H1 (cell line): ENCODE results near the gene ZBTB48. TPM values are rescaled to one million over a fixed set of nuclear protein-coding genes. Genes with fewer than 3 reads are reported as not detected.

Source experiments
- CTCF ChIA-PET: fragments of 300-600 bp; sonication (Branson Sonifier 250); formaldehyde crosslinking; loops from one replicate; lab custom pipeline; 2021; ENCODE audit not compliant: partially characterized antibody; lab: Charles Lee
- POLR2A ChIA-PET: fragments of 300-600 bp; sonication (Branson Sonifier 250); formaldehyde crosslinking; loops from one replicate; lab custom pipeline; 2021; ENCODE audit warnings: inconsistent platforms; ENCODE audit not compliant: partially characterized antibody; lab: Charles Lee
- DNase-seq, 2 experiments: peaks; one replicate each; pipeline versions ENCODE4 v3.0.0 to v3.0.0-alpha.2; 2010 to 2022; ENCODE audit warnings: low spot score in 2 of 2, low read depth in 1 of 2, mixed read lengths in 1 of 2
- FAIRE-seq: peaks from 2 replicates; lab custom pipeline; 2011; peaks lifted over from hg19 to GRCh38; lab: Jason Lieb, UNC
- H2AFZ ChIP-seq: 2 replicates; pipeline ENCODE4 v1.8.1; 2012; ENCODE audit warnings: low read length, inconsistent platforms
- H2AK5ac ChIP-seq: 2 replicates; pipeline ENCODE4 v1.6.1; 2013; ENCODE audit warnings: low read depth, low read length
- H2BK120ac ChIP-seq: replicated peaks from 2 replicates; pipeline ENCODE3; 2013; ENCODE audit warnings: low read depth, low read length, inconsistent platforms
- H2BK12ac ChIP-seq: 2 replicates; pipeline ENCODE4 v1.6.1; 2013; ENCODE audit warnings: low read depth, low read length
- H2BK15ac ChIP-seq: 2 replicates; pipeline ENCODE4 v1.6.1; 2013; ENCODE audit warnings: low read length
- H2BK20ac ChIP-seq: 2 replicates; pipeline ENCODE4 v1.6.1; 2013; ENCODE audit warnings: low read length
- H2BK5ac ChIP-seq: 2 replicates; pipeline ENCODE4 v1.6.1; 2013; ENCODE audit warnings: low read depth, low read length
- H3K14ac ChIP-seq: 2 replicates; pipeline ENCODE4 v1.6.1; 2013; ENCODE audit warnings: inconsistent platforms; ENCODE audit not compliant: insufficient read length
- H3K18ac ChIP-seq: 2 replicates; pipeline ENCODE4 v1.6.1; 2013; ENCODE audit warnings: low read length; ENCODE audit errors: extremely low read depth
- H3K23ac ChIP-seq: 2 replicates; pipeline ENCODE4 v1.6.1; 2013; ENCODE audit warnings: inconsistent platforms; ENCODE audit not compliant: insufficient read length
- H3K23me2 ChIP-seq: 2 replicates; pipeline ENCODE4 v1.6.1; 2013; ENCODE audit warnings: low read depth, low read length
- H3K27ac ChIP-seq: 2 replicates; pipeline ENCODE4 v1.6.1; 2011; ENCODE audit warnings: low read depth, low read length, inconsistent platforms
- H3K27me3 ChIP-seq, 4 experiments: replicated peaks in 1 of 4; 1 replicate in 1 of 4; 2 replicates in 3 of 4; pipeline versions ENCODE4 v1.6.1 to v1.8.1; 2011 to 2013; ENCODE audit warnings: low read length in 3 of 4, mild to moderate bottlenecking in 3 of 4, inconsistent platforms in 2 of 4, mixed read lengths in 2 of 4, moderate library complexity in 1 of 4; ENCODE audit not compliant: control insufficient read depth in 3 of 4, insufficient read depth in 3 of 4; ENCODE audit errors: extremely low read depth in 1 of 4
- H3K36me3 ChIP-seq, 4 experiments: 2 replicates each; pipeline versions ENCODE4 v1.6.1 to v1.8.1; 2011 to 2013; ENCODE audit warnings: mild to moderate bottlenecking in 4 of 4, low read length in 3 of 4, moderate library complexity in 2 of 4, control low read depth in 1 of 4, inconsistent platforms in 1 of 4; ENCODE audit not compliant: insufficient read depth in 4 of 4, control insufficient read depth in 2 of 4
- H3K4ac ChIP-seq: replicated peaks from 2 replicates; pipeline ENCODE3; 2013; ENCODE audit warnings: low read length, low read depth, mixed read lengths, inconsistent platforms; ENCODE audit not compliant: insufficient read length
- H3K4me1 ChIP-seq, 4 experiments: replicated peaks in 1 of 4; 1 replicate in 1 of 4; 2 replicates in 3 of 4; pipeline versions ENCODE4 v1.6.1 to v1.8.1; 2011 to 2013; ENCODE audit warnings: low read length in 3 of 4, inconsistent platforms in 2 of 4, mixed read lengths in 1 of 4; ENCODE audit not compliant: insufficient read depth in 4 of 4, control insufficient read depth in 3 of 4
- H3K4me2 ChIP-seq, 2 experiments: 2 replicates each; pipeline versions ENCODE4 v1.6.1 to v1.8.1; 2011 to 2013; ENCODE audit warnings: low read depth in 2 of 2, low read length in 2 of 2, control low read depth in 1 of 2, inconsistent platforms in 1 of 2, mild to moderate bottlenecking in 1 of 2; ENCODE audit not compliant: insufficient read depth in 1 of 2
- H3K4me3 ChIP-seq, 4 experiments: fragments of 200-600, 300-600 bp in 1 of 4; sonication (generic), shearing (Covaris generic), sonication (Bioruptor Twin) in 1 of 4; 2 replicates each; pipeline versions ENCODE4 v1.5.1 to v1.8.1; 2011 to 2016; ENCODE audit warnings: low read length in 4 of 4, low read depth in 3 of 4, control low read depth in 2 of 4, inconsistent platforms in 2 of 4, mild to moderate bottlenecking in 2 of 4, mixed read lengths in 1 of 4, moderate library complexity in 1 of 4; ENCODE audit not compliant: insufficient read depth in 2 of 4; ENCODE audit errors: extremely low read depth in 1 of 4
- H3K56ac ChIP-seq: replicated peaks from 2 replicates; pipeline ENCODE3; 2013; ENCODE audit warnings: low read depth, mild to moderate bottlenecking, mixed read lengths, low read length, inconsistent platforms; ENCODE audit not compliant: insufficient read length
- H3K79me1 ChIP-seq: 2 replicates; pipeline ENCODE4 v1.6.1; 2013; ENCODE audit warnings: low read depth, low read length, control low read depth
- H3K79me2 ChIP-seq, 2 experiments: 2 replicates each; pipeline versions ENCODE4 v1.6.1 to v1.8.1; 2012 to 2013; ENCODE audit warnings: low read length in 2 of 2, mild to moderate bottlenecking in 2 of 2, inconsistent platforms in 1 of 2; ENCODE audit not compliant: insufficient read depth in 2 of 2, control insufficient read depth in 1 of 2
- H3K9ac ChIP-seq, 4 experiments: replicated peaks in 1 of 4; 1 replicate in 1 of 4; 2 replicates in 3 of 4; pipeline versions ENCODE4 v1.6.1 to v1.8.1; 2011 to 2013; ENCODE audit warnings: low read depth in 3 of 4, low read length in 3 of 4, control low read depth in 2 of 4, mild to moderate bottlenecking in 2 of 4, moderate library complexity in 2 of 4, inconsistent platforms in 1 of 4; ENCODE audit errors: extremely low read depth in 1 of 4
- H3K9me3 ChIP-seq, 2 experiments: 2 replicates each; pipeline versions ENCODE4 v1.6.1 to v1.8.1; 2012 to 2013; ENCODE audit warnings: mild to moderate bottlenecking in 2 of 2, moderate library complexity in 2 of 2, control low read depth in 1 of 2, inconsistent platforms in 1 of 2, low read depth in 1 of 2, low read length in 1 of 2, mixed read lengths in 1 of 2; ENCODE audit not compliant: insufficient read depth in 2 of 2
- H4K20me1 ChIP-seq, 2 experiments: replicated peaks in 1 of 2; 2 replicates each; pipeline versions ENCODE3 to v1.8.1; 2011 to 2013; ENCODE audit warnings: inconsistent platforms in 2 of 2, low read length in 2 of 2, mild to moderate bottlenecking in 1 of 2; ENCODE audit not compliant: insufficient read depth in 2 of 2, control insufficient read depth in 1 of 2
- H4K5ac ChIP-seq: 2 replicates; pipeline ENCODE4 v1.6.1; 2013; ENCODE audit warnings: low read length, low read depth, mixed read lengths, inconsistent platforms; ENCODE audit not compliant: insufficient read length
- H4K8ac ChIP-seq: 2 replicates; pipeline ENCODE4 v1.8.0; 2013; ENCODE audit warnings: mild to moderate bottlenecking, moderate library complexity, low read length, inconsistent platforms; ENCODE audit not compliant: insufficient read depth; ENCODE audit errors: extremely low read depth
- H4K91ac ChIP-seq: replicated peaks from 2 replicates; pipeline ENCODE3; 2013; ENCODE audit warnings: low read length, mixed read lengths, inconsistent platforms; ENCODE audit not compliant: insufficient read length
- ATF3 ChIP-seq: IDR thresholded peaks from 2 replicates; pipeline ENCODE4 v1.6.1; 2011; ENCODE audit warnings: low read depth, mild to moderate bottlenecking, low read length; ENCODE audit not compliant: insufficient read depth
- CEBPB ChIP-seq: IDR thresholded peaks from 2 replicates; pipeline ENCODE4 v1.6.1; 2012; ENCODE audit warnings: low read depth, low read length
- CTBP2 ChIP-seq: IDR thresholded peaks from 2 replicates; pipeline ENCODE4 v1.7.0; 2011; ENCODE audit warnings: borderline replicate concordance, mild to moderate bottlenecking, moderate library complexity, mixed read lengths, low read length; ENCODE audit not compliant: insufficient read depth, insufficient read length
- GTF2F1 ChIP-seq: IDR thresholded peaks from 2 replicates; pipeline ENCODE4 v1.6.1; 2012; ENCODE audit warnings: low read depth, low read length, improper control_type of control experiment, borderline replicate concordance
- RNF2 ChIP-seq: fragments of 200-900, 300-1000 bp; sonication (generic); IDR thresholded peaks from 2 replicates; pipeline ENCODE4 v1.7.1; 2016; ENCODE audit warnings: borderline replicate concordance, low read depth, mild to moderate bottlenecking, antibody characterized with exemption, low read length; ENCODE audit not compliant: poor library complexity, severe bottlenecking; ENCODE audit errors: missing control alignments
- RXRA ChIP-seq: IDR thresholded peaks from 2 replicates; pipeline ENCODE4 v1.6.1; 2011; ENCODE audit warnings: low read depth, mild to moderate bottlenecking, low read length, moderate library complexity; ENCODE audit not compliant: insufficient read depth
- TCF12 ChIP-seq: IDR thresholded peaks from 2 replicates; pipeline ENCODE4 v1.6.1; 2011; ENCODE audit warnings: low read depth, mild to moderate bottlenecking, low read length
- TEAD4 ChIP-seq: IDR thresholded peaks from 2 replicates; pipeline ENCODE4 v1.6.1; 2012; ENCODE audit warnings: low read depth, low read length, inconsistent platforms, mixed read lengths
- ZNF274 ChIP-seq: IDR thresholded peaks from 2 replicates; pipeline ENCODE4 v1.7.0; 2012; ENCODE audit warnings: low read length, borderline replicate concordance; ENCODE audit errors: extremely low read depth
- WGBS, 2 experiments: shearing (Covaris generic) in 1 of 2; methylation state at CpG; one replicate each; pipeline versions ENCODE4 v1.1.6 to v1.1.7; 2013 to 2015; ENCODE audit warnings: low lambda C conversion rate in 2 of 2, mixed read lengths in 2 of 2, inconsistent platforms in 1 of 2, low coverage in 1 of 2, missing lambda C conversion rate in 1 of 2; ENCODE audit not compliant: insufficient replicate concordance in 2 of 2, insufficient coverage in 1 of 2, insufficient read length in 1 of 2; ENCODE audit errors: extremely low coverage in 1 of 2, missing lambda C conversion rate in 1 of 2; 5-methylcytosine and 5-hydroxymethylcytosine counted together
- polyA plus RNA-seq, 7 experiments: library from polyadenylated mRNA; depleted of rRNA in 3 of 7; stranded (reverse) in 5 of 7; unstranded in 2 of 7; fragments of >200 nt in 5 of 7; fragments of 200-250 nt in 2 of 7; gene quantifications; 1 replicate in 5 of 7; 2 replicates in 1 of 7; 4 replicates in 1 of 7; pipeline versions ENCODE4 v1.2.1 to v1.2.3, GENCODE V29; 2011 to 2013; ENCODE audit warnings: missing spikeins in 2 of 7, mixed read lengths in 2 of 7
- total RNA-seq: library from RNA; stranded (reverse); fragmentation: NEBNext Ultra II Directional; extraction: Animal tissue kit (Norgen Biotek cat#: 25700); gene quantifications from 2 replicates; pipeline ENCODE4 v1.2.1, GENCODE V29; 2021

ZBTB48 gene
- total and polyA plus RNA-seq, 2 of the 8 experiments (the other 6 are each of a cell fraction or from before 2014, with no cell fraction given) = 28.2 to 28.8 TPM

- H3K79me1 ChIP-seq = no peaks in the 10 kb centered on the region
- H2AK5ac ChIP-seq = no peak overlapping the region
- no peak overlapping the region for H3K4ac ChIP-seq
- H2BK120ac ChIP-seq = no peak overlapping the region
- H2BK20ac ChIP-seq = no peak overlapping the region
- H3K27ac ChIP-seq = no peak overlapping the region
- H3K9ac ChIP-seq = no peak overlapping the region
- no peak overlapping the region for H3K23ac ChIP-seq
- no peak overlapping the region for H2BK5ac ChIP-seq
- H3K14ac ChIP-seq = no peak overlapping the region
- no peak overlapping the region for H3K4me2 ChIP-seq
- WGBS, 2 experiments = 88% methylated on average over 9 of the region's 9 CpGs; no CpG with 5 or more reads in 1 of the 2 experiments
- H4K20me1 ChIP-seq = no peaks in the 10 kb centered on the region
- no peaks in the 10 kb centered on the region for H3K79me2 ChIP-seq
- H3K27me3 ChIP-seq = no peaks in the 10 kb centered on the region; a peak in 3 of 7 replicates
- no peaks in the 10 kb centered on the region; a peak in 1 of 4 replicates for H3K9me3 ChIP-seq
- no peak overlapping the region for H2AFZ ChIP-seq
- H4K91ac ChIP-seq = no peak overlapping the region
- no peak overlapping the region for H2BK15ac ChIP-seq
- FAIRE-seq (no peak), DNase-seq (no peak)
- no peak overlapping the region for H3K18ac ChIP-seq
- H3K4me1 ChIP-seq = peaks cover 0 to 1% (median 0%) of the 10 kb centered on the region in 4 experiments; a peak in 1 of 7 replicates
- POLR2A ChIA-PET = no interaction called here
- no peak overlapping the region for H3K4me3 ChIP-seq
- no peak overlapping the region for H4K8ac ChIP-seq
- H3K56ac ChIP-seq = no peak overlapping the region
- no peak overlapping the region for H4K5ac ChIP-seq
- no peak for TF ChIP-seq CEBPB
- TF ChIP-seq TCF12 = no peak
- no peak for TF ChIP-seq RXRA
- no peak for TF ChIP-seq ZNF274
- TF ChIP-seq GTF2F1 = no peak
- TF ChIP-seq ATF3 = no peak
- TF ChIP-seq TEAD4 = no peak
- TF ChIP-seq CTBP2 = no peak
- TF ChIP-seq RNF2 = no peak
- CTCF ChIA-PET = interaction anchor here (0.7 to 2.3 kb wide), 4 partner anchors 11 to 74 kb away, joined by 3 to 7 read pairs (median 4); no protein-coding TSS in a partner anchor
- H2BK12ac ChIP-seq = no peak overlapping the region
- no peaks in the 10 kb centered on the region for H3K23me2 ChIP-seq
- no peaks in the 10 kb centered on the region for H3K36me3 ChIP-seq
These were observed 19.5 kb upstream of the ZBTB48 start for GRCh38 chr1:6560267-6560666.
